Gastroesophageal sphincter (tissue), 3 donors: ENCODE measurements around the gene FLT3.

Experiments used
- CTCF ChIP-seq, 4 experiments: fragments of 200-600 bp in 2 of 4; fragments of 450-650 bp in 2 of 4; sonication (generic) in 1 of 4; IDR thresholded peaks; one replicate each; pipeline ENCODE4 v1.5.1; 2017 to 2019; ENCODE audit warnings: antibody characterized with exemption in 4 of 4, mild to moderate bottlenecking in 2 of 4, moderate library complexity in 2 of 4
- POLR2A ChIP-seq, 2 donors: fragments of 450-650 bp; IDR thresholded peaks; one replicate each; pipeline ENCODE4 v1.6.1; 2017; ENCODE audit warnings: antibody characterized with exemption in 2 of 2, mild to moderate bottlenecking in 2 of 2, moderate library complexity in 1 of 2

GRCh38 chr13:28131646-28132045, 31.3 kb upstream of the FLT3 start:
- TF ChIP-seq POLR2A (IDR thresholded peaks at IDR 0.05) (no peak), CTCF (IDR thresholded peaks at IDR 0.05) (no peak)
